ENCODE measurements around the gene GALNT9.

Gene GALNT9

GRCh38 chr12:132152411-132152821, 177.0 kb downstream of the GALNT9 start:
- Histone ChIP-seq H4K20me1 (ENCODE audit: insufficient read depth, low read length) (peaks cover 14% of the 10 kb centered on the region), H3K4me2 (ENCODE audit: insufficient read depth, low read length) (no peak overlapping the region), H3K79me2 (ENCODE audit: insufficient read depth, low read length) (peaks cover 10% of the 10 kb centered on the region)

GRCh38 chr12:132151766-132152410, 177.5 kb downstream of the GALNT9 start:
- Histone ChIP-seq H3K9ac (ENCODE audit: low read depth, low read length) (no peak overlapping the region), H2AFZ (ENCODE audit: low read depth, low read length) (no peak overlapping the region), H3K36me3 (ENCODE audit: insufficient read depth, low read length) (peaks cover 48% of the 10 kb centered on the region), H3K27me3 (ENCODE audit: insufficient read depth, low read length, poor library complexity) (no peaks in the 10 kb centered on the region), H3K4me2 (ENCODE audit: insufficient read depth, low read length) (no peak overlapping the region), H3K27ac (ENCODE audit: low read length) (no peak overlapping the region), H3K9me3 (ENCODE audit: insufficient read depth, low read length, severe bottlenecking) (peaks cover 5% of the 10 kb centered on the region), H4K20me1 (ENCODE audit: insufficient read depth, low read length) (peaks cover 20% of the 10 kb centered on the region), H3K79me2 (ENCODE audit: insufficient read depth, low read length) (peaks cover 15% of the 10 kb centered on the region), H3K4me1 (ENCODE audit: insufficient read depth, low read length) (peaks cover 7% of the 10 kb centered on the region), H3K4me3 (ENCODE audit: low read depth in 1 of 2, low read length in 2 of 2) (no peak overlapping the region)
- DNase-seq (no peak), ATAC-seq (ENCODE audit: insufficient read depth, low read depth) (no peak)
- TF ChIP-seq CTCF (IDR thresholded peaks at IDR 0.05; ENCODE audit: borderline replicate concordance, extremely low read depth, low read length, poor library complexity, severe bottlenecking) (no peak), EZH2 (IDR thresholded peaks at IDR 0.05; ENCODE audit: borderline replicate concordance, low read depth, low read length, severe bottlenecking) (no peak)

More at GRCh38 chr12:132152411-132152821, 177.0 kb downstream of the GALNT9 start:
- H3K4me3 ChIP-seq (ENCODE audit: low read depth in 1 of 2, low read length in 2 of 2): no peak overlapping the region
- DNase-seq: no peak
- H2AFZ ChIP-seq (ENCODE audit: low read depth, low read length): no peak overlapping the region
- no peaks in the 10 kb centered on the region for H3K27me3 ChIP-seq (ENCODE audit: insufficient read depth, low read length, poor library complexity)
- ATAC-seq (ENCODE audit: insufficient read depth, low read depth): no peak
- H3K9ac ChIP-seq (ENCODE audit: low read depth, low read length): no peak overlapping the region
- peaks cover 5% of the 10 kb centered on the region for H3K9me3 ChIP-seq (ENCODE audit: insufficient read depth, low read length, severe bottlenecking)
- no peak overlapping the region for H3K27ac ChIP-seq (ENCODE audit: low read length)
- peaks cover 48% of the 10 kb centered on the region for H3K36me3 ChIP-seq (ENCODE audit: insufficient read depth, low read length)
- peaks cover 4% of the 10 kb centered on the region; the same call in 1 of the 2 replicates for H3K4me1 ChIP-seq (ENCODE audit: insufficient read depth, low read length)
- TF ChIP-seq EZH2 (IDR thresholded peaks at IDR 0.05; ENCODE audit: borderline replicate concordance, low read depth, low read length, severe bottlenecking) (no peak), CTCF (IDR thresholded peaks at IDR 0.05; ENCODE audit: borderline replicate concordance, extremely low read depth, low read length, poor library complexity, severe bottlenecking) (no peak)

- peaks cover 14% of the 10 kb centered on the region for H3K4me1 ChIP-seq (ENCODE audit: insufficient read depth, low read length)
- no peak overlapping the region for H3K4me3 ChIP-seq (ENCODE audit: low read depth in 1 of 2, low read length in 2 of 2)
- H3K4me2 ChIP-seq (ENCODE audit: insufficient read depth, low read length): no peak overlapping the region
- no peak overlapping the region for H3K27ac ChIP-seq (ENCODE audit: low read length)
- DNase-seq: no peak
- no peak overlapping the region for H2AFZ ChIP-seq (ENCODE audit: low read depth, low read length)
- no peak for TF ChIP-seq EZH2 (IDR thresholded peaks at IDR 0.05; ENCODE audit: borderline replicate concordance, low read depth, low read length, severe bottlenecking)
- no peak for TF ChIP-seq CTCF (IDR thresholded peaks at IDR 0.05; ENCODE audit: borderline replicate concordance, extremely low read depth, low read length, poor library complexity, severe bottlenecking)
- peaks cover 48% of the 10 kb centered on the region for H3K36me3 ChIP-seq (ENCODE audit: insufficient read depth, low read length)
- peaks cover 26% of the 10 kb centered on the region for H4K20me1 ChIP-seq (ENCODE audit: insufficient read depth, low read length)
- H3K27me3 ChIP-seq (ENCODE audit: insufficient read depth, low read length, poor library complexity): no peaks in the 10 kb centered on the region
- no peak for ATAC-seq (ENCODE audit: insufficient read depth, low read depth)
- no peak overlapping the region for H3K9ac ChIP-seq (ENCODE audit: low read depth, low read length)
- H3K79me2 ChIP-seq (ENCODE audit: insufficient read depth, low read length): peaks cover 22% of the 10 kb centered on the region
- H3K9me3 ChIP-seq (ENCODE audit: insufficient read depth, low read length, severe bottlenecking): peaks cover 3% of the 10 kb centered on the region
These were observed 178.1 kb downstream of the GALNT9 start for GRCh38 chr12:132151145-132151765.

All from DND-41 (cell line).